Measurements from ENCODE around the gene CLDND2. TPM values are rescaled to one million over a fixed set of nuclear protein-coding genes. Genes with fewer than 3 reads are reported as not detected.

CLDND2 gene
- total RNA-seq, 1 donor from 2014 or later, result 23.2 TPM

DNA sequence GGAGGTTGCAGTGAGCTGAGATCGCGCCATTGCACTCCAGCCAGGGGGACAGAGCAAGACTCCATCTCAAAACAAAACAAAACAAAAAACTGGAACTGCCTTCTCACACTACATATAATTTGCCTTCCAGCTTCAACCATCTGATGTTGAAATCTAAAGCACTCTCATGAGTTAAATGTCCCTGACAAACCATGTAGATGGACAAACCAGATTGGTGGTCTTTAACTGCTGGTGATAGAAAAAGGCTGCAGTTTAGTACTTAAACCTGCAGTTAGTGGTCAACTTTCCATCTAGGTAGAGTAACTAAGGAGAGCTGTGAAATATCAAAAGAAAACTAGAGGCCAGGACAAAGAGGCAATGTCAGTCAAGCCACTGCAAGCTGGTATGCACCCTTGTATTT, 27.4 kb upstream of the CLDND2 start:
- H3K27me3 Mint-ChIP-seq (ENCODE audit: insufficient read depth), result no peaks in the 10 kb centered on the region
- peaks cover 2% of the 10 kb centered on the region for H3K36me3 Mint-ChIP-seq (ENCODE audit: low read depth)
- intact Hi-C loops (cut with micrococcal nuclease), result no loop called here
- no peak for DNase-seq (ENCODE audit: low spot score)
- no peak overlapping the region for H3K4me3 Mint-ChIP-seq
- H3K27ac Mint-ChIP-seq, result no peak overlapping the region
- no peaks in the 10 kb centered on the region for H3K9me3 Mint-ChIP-seq
- peaks cover 50% of the 10 kb centered on the region for H3K4me1 Mint-ChIP-seq (ENCODE audit: low read depth)

DNA sequence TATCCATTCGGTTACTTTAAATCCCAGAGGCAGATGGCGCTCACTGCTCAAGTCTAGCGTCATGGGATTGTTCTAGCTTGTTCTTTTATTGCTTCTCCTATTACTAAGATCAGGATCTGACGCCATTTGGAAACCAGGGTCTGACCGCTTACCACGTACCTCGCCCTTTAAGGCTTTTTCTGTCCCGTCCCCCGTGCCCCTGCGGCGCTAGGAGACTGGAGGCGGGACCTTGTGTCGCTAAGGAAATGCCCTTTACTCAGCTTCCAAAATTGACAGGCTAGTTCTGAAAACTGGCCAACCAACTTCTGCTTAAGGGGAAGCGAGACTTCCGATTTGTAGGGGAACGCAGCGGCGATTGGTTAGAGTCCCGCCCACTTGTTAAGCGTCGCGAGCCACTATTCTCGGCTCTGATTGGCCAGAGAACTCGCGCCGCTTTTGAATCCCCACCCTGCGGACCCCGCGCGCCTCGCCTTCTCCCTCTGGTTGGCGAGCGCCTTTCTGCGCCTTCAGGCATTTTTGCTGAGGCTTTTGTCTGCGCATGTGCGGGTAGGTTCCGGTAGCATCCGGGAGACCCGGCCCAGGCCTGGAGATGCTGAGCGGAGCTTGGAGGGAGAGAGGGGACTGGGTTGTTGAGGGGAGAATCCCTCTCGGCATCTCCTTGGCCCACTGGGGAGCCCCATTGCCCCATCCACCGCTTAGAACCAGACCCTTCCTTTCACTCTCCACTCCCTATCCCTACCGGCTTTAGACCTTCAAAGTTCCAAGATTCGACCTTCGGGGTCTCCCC, 25.4 kb upstream of the CLDND2 start:
- H3K27ac Mint-ChIP-seq, result peak overlapping the region; percentile 90
- H3K4me1 Mint-ChIP-seq (ENCODE audit: low read depth), result peaks cover 55% of the 10 kb centered on the region
- H3K27me3 Mint-ChIP-seq (ENCODE audit: insufficient read depth), result no peaks in the 10 kb centered on the region
- intact Hi-C loops (cut with micrococcal nuclease), result loop anchor here (1.0 kb wide), 7 partner anchors 21 to 200 kb away; no protein-coding TSS in a partner anchor
- peaks cover 2% of the 10 kb centered on the region for H3K36me3 Mint-ChIP-seq (ENCODE audit: low read depth)
- DNase-seq (ENCODE audit: low spot score), result peak; percentile 92
- no peaks in the 10 kb centered on the region for H3K9me3 Mint-ChIP-seq
- peak overlapping the region; percentile 88 for H3K4me3 Mint-ChIP-seq

DNA sequence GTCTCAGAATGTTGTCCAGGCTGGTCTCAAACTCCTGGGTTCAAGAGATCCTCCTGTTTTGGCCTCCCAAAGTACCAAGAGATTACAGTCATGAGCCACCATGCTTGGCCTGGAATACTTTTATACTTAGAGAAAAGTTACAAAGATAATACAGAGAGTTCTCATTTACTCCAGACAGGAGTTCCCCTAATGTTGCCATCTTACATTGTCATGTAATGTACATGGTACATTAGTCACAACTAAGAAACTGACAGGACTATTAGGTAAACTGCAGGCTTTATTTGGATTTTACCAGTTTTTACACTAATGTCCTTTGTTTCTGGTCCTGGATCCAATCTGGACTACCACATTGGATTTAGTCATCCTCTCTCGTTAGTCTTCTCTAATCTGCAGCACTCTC, 23.9 kb upstream of the CLDND2 start:
- H3K27ac Mint-ChIP-seq, result peak overlapping the region; percentile 80
- H3K4me1 Mint-ChIP-seq (ENCODE audit: low read depth), result peaks cover 47% of the 10 kb centered on the region
- no peaks in the 10 kb centered on the region for H3K27me3 Mint-ChIP-seq (ENCODE audit: insufficient read depth)
- H3K4me3 Mint-ChIP-seq, result peak overlapping the region; percentile 73
- intact Hi-C loops (cut with micrococcal nuclease), result no loop called here
- no peak for DNase-seq (ENCODE audit: low spot score)
- H3K9me3 Mint-ChIP-seq, result no peaks in the 10 kb centered on the region
- H3K36me3 Mint-ChIP-seq (ENCODE audit: low read depth), result peaks cover 2% of the 10 kb centered on the region

DNA sequence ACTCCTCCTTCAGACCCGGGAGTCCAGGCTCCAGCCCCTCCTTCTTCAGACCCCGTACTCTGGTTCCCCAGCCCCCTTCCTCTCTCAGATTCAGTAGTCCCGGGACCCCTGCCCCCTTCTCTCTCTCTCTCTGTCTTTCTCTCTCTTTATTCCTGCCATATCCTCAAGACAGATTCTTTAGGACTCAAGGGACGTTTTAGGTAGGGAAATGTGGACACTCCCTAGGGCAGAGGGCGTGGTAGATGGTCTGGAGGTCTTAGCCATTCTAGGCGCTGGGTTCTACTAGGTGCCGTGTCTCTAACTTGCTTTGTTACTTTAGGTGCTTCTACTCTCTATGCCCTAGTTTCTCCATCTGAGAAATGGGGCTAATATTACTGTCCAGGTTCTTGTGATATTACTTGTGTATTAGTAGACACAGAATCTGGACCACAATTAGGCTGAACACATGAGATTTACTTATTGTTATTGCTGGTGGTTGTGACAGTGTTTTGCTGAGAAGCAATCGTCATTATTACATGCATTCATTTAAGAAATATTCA, 22.3 kb upstream of the CLDND2 start:
- Mint-ChIP-seq H3K4me1 (ENCODE audit: low read depth) (peaks cover 43% of the 10 kb centered on the region), H3K27ac (peak overlapping the region; percentile 63), H3K4me3 (no peak overlapping the region), H3K9me3 (no peaks in the 10 kb centered on the region), H3K36me3 (ENCODE audit: low read depth) (peaks cover 2% of the 10 kb centered on the region), H3K27me3 (ENCODE audit: insufficient read depth) (no peaks in the 10 kb centered on the region)
- intact Hi-C loops (cut with micrococcal nuclease), result no loop called here
- DNase-seq (ENCODE audit: low spot score), result no peak

DNA sequence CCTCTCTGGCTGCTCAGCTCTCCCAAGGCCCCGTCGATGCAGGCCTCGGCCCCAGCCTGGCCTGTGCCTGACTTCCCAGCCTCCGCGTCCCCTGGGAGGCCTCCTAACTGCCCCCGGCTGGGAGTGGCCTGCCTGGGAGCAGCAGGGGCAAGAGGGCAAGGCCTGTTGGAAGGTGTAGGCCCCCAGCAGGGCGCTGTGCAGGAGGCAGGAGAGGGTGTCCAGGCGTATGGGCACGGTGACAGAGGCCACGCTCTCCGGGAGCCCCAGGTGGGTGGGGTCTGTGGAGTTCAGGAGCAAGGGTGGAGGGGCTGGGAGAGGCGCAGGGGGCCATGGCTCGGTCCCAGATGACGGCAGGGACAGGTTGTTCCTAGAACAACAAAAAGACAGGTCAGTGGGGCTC, 20.3 kb upstream of the CLDND2 start:
- Mint-ChIP-seq H3K27ac (no peak overlapping the region), H3K4me3 (no peak overlapping the region), H3K9me3 (no peaks in the 10 kb centered on the region), H3K4me1 (ENCODE audit: low read depth) (peaks cover 29% of the 10 kb centered on the region), H3K36me3 (ENCODE audit: low read depth) (peaks cover 2% of the 10 kb centered on the region), H3K27me3 (ENCODE audit: insufficient read depth) (no peaks in the 10 kb centered on the region)
- DNase-seq (ENCODE audit: low spot score), result no peak
- intact Hi-C loops (cut with micrococcal nuclease), result no loop called here

DNA sequence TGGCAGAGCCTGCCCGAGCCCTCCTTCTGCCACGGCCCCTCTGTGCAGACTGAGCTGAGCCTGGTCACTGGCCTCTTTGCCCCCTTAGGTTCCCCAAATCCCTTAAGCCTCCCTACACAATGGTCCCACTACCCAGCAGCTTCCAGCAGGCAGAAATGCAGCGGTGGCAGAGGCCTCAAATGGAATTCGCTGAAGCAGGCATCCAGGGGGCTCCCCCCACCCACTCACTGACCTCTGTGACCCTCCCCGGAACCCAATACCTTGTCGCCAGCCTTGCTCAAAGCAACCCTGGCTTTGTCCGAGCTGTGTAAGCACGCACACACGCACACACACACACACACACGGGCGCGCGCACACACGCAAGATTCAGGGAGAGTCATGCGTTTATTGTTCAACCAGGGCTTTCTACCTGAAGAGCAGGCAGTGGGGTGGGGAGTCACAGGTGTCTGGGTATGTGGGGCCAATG, 19.2 kb upstream of the CLDND2 start, which contains the start of gene LIM2:
LIM2 (minus strand) TSS at position 51 of the 466 bp plus-strand sequence. CDS start 531 bp downstream, outside the sequence.
- no peak for DNase-seq (ENCODE audit: low spot score)
- H3K4me3 Mint-ChIP-seq, result no peak within 1 kb of the TSS
- intact Hi-C loops (cut with micrococcal nuclease), result no loop called here

DNA sequence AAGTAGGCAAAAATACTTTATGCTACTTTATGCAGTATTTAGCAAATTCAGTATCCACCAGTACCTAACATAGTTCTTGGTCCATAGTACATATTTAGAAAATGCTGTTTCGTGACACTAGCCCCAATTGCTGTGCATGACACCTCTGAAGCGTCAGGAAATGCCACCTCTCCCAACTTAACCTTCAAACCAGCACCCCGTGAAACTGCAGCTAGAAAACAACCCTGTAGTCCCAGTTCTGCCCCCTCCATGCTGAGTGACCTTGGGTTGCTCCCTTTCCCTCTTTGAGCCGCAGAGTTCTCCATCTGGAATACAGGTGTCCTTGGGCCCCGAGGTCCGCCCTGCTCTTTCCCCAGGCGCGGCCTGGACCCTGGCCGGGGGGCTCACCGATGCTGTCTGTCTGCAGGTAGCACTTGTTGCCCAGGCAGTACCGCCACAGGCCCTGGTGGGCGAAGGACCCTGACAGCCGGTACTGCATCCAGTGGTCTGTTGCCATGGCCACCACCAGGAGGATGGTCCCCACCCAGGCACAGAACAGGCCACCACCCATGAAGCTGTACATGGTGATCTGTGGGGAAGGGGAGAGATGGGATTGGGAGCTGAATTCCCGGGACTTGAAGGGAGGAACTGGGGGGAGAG, 18.2 kb upstream of the CLDND2 start:
- DNase-seq (ENCODE audit: low spot score), result no peak
- H3K27ac Mint-ChIP-seq, result no peak overlapping the region

More for the DNA sequence above, 19.2 kb upstream of the CLDND2 start, which contains the start of gene LIM2:
- Mint-ChIP-seq H3K9me3 (no peaks in the 10 kb centered on the region), H3K27ac (peak within 1 kb of the TSS; percentile 18), H3K27me3 (ENCODE audit: insufficient read depth) (no peaks in the 10 kb centered on the region), H3K36me3 (ENCODE audit: low read depth) (peaks cover 2% of the 10 kb centered on the region), H3K4me1 (ENCODE audit: low read depth) (peaks cover 26% of the 10 kb centered on the region)

DNA sequence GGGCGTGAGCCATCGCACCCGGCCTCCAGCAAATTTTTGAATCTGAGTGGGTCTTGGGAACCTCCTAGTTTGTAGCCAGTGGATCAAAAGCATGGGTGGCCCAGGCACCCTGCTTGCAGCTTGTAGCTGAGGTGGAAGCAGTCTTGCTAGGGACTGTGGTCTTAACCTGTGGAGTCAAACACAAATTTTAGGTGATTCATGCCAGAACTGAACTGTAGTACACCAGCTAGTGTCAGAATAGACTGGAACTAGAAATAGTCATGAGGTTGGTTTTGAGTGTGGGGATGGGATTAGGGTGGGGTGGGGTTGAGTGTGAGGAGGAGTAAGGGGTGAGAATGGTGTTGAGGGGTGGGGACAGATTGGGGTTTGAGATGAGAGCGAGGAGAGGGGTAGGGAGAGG, 13.2 kb upstream of the CLDND2 start:
- peaks cover 17% of the 10 kb centered on the region for H3K4me1 Mint-ChIP-seq (ENCODE audit: low read depth)
- H3K9me3 Mint-ChIP-seq, result peaks cover 6% of the 10 kb centered on the region
- no peak for DNase-seq (ENCODE audit: low spot score)
- intact Hi-C loops (cut with micrococcal nuclease), result no loop called here
- no peak overlapping the region for H3K27ac Mint-ChIP-seq
- peaks cover 2% of the 10 kb centered on the region for H3K36me3 Mint-ChIP-seq (ENCODE audit: low read depth)
- no peaks in the 10 kb centered on the region for H3K27me3 Mint-ChIP-seq (ENCODE audit: insufficient read depth)
- H3K4me3 Mint-ChIP-seq, result no peak overlapping the region

More for the DNA sequence above, 18.2 kb upstream of the CLDND2 start:
- H3K4me1 Mint-ChIP-seq (ENCODE audit: low read depth), result peaks cover 20% of the 10 kb centered on the region
- H3K36me3 Mint-ChIP-seq (ENCODE audit: low read depth), result peaks cover 2% of the 10 kb centered on the region
- H3K27me3 Mint-ChIP-seq (ENCODE audit: insufficient read depth), result no peaks in the 10 kb centered on the region
- H3K9me3 Mint-ChIP-seq, result no peaks in the 10 kb centered on the region
- intact Hi-C loops (cut with micrococcal nuclease), result no loop called here
- H3K4me3 Mint-ChIP-seq, result no peak overlapping the region

DNA sequence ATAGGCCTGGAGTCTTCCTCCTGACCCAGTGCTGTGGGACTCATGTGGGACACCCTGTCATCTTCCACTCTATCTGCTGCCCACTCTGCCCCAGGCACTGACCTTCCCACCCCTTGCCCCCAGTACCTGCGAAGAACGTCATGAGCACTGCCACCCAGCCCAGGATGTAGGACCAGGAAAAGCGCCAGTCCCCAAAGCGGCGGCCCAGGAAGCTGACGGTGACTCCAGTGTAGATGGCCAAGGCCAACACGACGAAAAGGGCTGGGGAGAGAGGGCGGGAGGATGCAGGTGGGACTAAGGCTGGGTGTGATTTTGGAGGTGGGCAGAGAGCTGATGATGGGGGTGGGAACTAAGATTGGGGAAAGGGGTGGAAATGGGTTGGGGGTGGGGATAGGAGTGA, 11.6 kb upstream of the CLDND2 start:
- H3K9me3 Mint-ChIP-seq, result peaks cover 6% of the 10 kb centered on the region
- no peaks in the 10 kb centered on the region for H3K27me3 Mint-ChIP-seq (ENCODE audit: insufficient read depth)
- H3K36me3 Mint-ChIP-seq (ENCODE audit: low read depth), result peaks cover 2% of the 10 kb centered on the region
- DNase-seq (ENCODE audit: low spot score), result no peak
- no peak overlapping the region for H3K27ac Mint-ChIP-seq
- intact Hi-C loops (cut with micrococcal nuclease), result no loop called here
- H3K4me3 Mint-ChIP-seq, result no peak overlapping the region
- H3K4me1 Mint-ChIP-seq (ENCODE audit: low read depth), result peaks cover 28% of the 10 kb centered on the region

DNA sequence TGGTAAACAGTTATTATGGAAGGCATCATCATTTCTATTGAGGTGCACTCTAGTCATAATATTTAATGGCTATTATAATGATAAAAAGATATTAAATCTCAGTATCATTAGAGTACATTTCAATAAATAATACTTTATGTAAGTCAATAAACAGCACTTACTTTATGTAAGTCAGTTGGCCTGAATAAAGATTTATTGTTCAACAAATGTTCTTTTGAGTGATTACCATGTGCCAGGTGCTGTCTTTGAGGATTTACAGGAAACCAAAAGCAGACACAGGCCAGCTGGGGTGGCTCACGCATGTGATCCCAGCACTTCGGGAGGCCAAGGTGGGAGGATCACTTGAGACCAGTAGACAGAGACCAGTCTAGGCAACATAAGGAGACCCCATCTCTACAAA, 8.6 kb upstream of the CLDND2 start:
- intact Hi-C loops (cut with micrococcal nuclease), result no loop called here
- Mint-ChIP-seq H3K4me1 (ENCODE audit: low read depth) (peaks cover 50% of the 10 kb centered on the region), H3K27ac (no peak overlapping the region), H3K4me3 (no peak overlapping the region), H3K9me3 (peaks cover 6% of the 10 kb centered on the region), H3K36me3 (ENCODE audit: low read depth) (peaks cover 4% of the 10 kb centered on the region), H3K27me3 (ENCODE audit: insufficient read depth) (no peaks in the 10 kb centered on the region)
- no peak for DNase-seq (ENCODE audit: low spot score)

DNA sequence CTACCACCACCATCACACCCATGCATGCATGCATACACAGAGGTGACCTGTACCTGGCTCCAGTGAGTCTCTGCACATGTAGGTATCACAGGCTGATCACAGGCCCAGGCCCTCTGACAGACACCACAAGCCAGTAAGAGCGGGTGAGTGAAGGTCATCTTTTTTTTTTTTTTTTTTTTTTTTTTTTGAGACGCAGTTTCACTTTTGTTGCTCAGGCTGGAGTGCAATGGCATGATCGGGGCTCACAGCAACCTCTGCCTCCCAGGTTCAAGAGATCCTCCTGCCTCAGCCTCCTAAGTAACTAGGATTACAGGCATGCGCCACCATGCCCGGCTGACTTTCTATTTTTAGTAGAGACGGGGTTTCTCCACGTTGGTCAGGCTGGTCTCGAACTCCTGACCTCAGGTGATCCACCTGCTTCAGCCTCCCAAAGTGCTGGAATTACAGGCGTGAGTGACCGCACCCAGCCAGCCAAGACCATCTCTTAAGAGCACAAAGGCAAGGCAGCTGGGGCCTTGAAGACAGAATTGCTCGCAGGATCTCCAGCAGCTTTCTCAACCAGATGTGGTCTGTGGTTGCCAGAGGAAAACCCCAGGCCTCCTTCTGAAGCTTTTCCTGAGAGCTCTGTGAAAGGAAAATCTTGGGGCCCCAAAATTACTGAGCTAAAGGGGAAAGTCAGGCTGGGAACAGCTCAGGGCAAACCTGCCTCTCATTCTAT, 6.9 kb upstream of the CLDND2 start:
- Mint-ChIP-seq H3K27ac (peak overlapping the region; percentile 87), H3K4me3 (peak overlapping the region; percentile 62)
- DNase-seq (ENCODE audit: low spot score), result peak; percentile 59

DNA sequence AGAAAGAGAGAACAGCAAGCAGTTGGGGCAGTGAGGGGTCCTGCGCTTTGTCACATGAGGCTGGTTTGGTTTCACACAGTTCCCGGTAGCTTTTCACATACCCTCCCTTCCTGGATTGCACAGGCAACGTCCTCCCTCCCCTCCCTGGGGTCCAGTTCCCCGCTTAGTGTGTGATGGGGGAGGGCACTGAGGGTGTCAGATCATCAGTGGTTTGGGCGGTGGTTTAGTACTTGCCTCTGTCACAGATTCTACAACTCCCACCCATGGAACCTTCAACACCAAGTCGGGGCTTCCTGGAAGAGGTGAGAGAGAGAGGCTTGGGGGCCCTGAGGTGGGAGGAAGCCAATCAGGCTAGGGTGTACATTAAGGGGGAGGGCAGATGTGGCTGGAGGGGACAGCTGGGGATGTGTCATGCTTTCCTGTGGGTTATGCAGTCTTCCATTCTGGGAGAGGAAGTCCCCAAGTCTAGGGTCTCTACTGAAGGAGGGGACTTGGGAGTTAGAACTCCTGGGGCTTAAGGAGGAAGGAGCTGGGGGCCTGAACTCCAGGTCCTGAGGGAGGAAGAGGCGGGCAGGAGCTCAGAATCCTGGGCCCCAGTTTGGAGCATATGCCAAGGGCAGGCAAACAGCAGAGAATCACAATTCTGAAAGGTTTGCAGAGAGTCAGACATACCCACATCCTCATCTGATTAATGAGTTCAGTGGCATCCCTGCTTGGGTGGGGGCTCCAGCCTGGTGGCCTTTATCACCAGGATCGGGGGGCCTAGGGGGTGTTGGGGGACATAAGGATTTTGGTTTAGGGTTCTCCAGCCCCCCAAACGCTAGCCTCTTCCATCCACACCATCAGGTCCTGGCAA, 4.1 kb upstream of the CLDND2 start, which contains the start of gene NKG7:
NKG7 (minus strand) TSS at position 6 of the 856 bp plus-strand sequence. CDS start 119 bp downstream, outside the sequence.
- Mint-ChIP-seq H3K4me3 (peak within 1 kb of the TSS; percentile 87), H3K4me1 (ENCODE audit: low read depth) (peaks cover 74% of the 10 kb centered on the region), H3K9me3 (no peaks in the 10 kb centered on the region), H3K36me3 (ENCODE audit: low read depth) (peaks cover 17% of the 10 kb centered on the region), H3K27ac (peak within 1 kb of the TSS; percentile 87), H3K27me3 (ENCODE audit: insufficient read depth) (no peaks in the 10 kb centered on the region)
- peak; percentile 68 for DNase-seq (ENCODE audit: low spot score)
- intact Hi-C loops (cut with micrococcal nuclease), result loop anchor here (1.0 kb wide), 2 partner anchors 21 to 68 kb away; no protein-coding TSS in a partner anchor

More for the DNA sequence above, 6.9 kb upstream of the CLDND2 start:
- Mint-ChIP-seq H3K9me3 (no peaks in the 10 kb centered on the region), H3K4me1 (ENCODE audit: low read depth) (peaks cover 63% of the 10 kb centered on the region), H3K36me3 (ENCODE audit: low read depth) (peaks cover 11% of the 10 kb centered on the region), H3K27me3 (ENCODE audit: insufficient read depth) (no peaks in the 10 kb centered on the region)
- intact Hi-C loops (cut with micrococcal nuclease), result loop anchor here (1.0 kb wide), 1 partner anchor 8 kb away; no protein-coding TSS in a partner anchor
